ENCODE data around the gene COL1A1.
A peak's percentile ranks its signal among the peaks of the same experiment; 100 is the strongest.

The COL1A1 gene

DNA sequence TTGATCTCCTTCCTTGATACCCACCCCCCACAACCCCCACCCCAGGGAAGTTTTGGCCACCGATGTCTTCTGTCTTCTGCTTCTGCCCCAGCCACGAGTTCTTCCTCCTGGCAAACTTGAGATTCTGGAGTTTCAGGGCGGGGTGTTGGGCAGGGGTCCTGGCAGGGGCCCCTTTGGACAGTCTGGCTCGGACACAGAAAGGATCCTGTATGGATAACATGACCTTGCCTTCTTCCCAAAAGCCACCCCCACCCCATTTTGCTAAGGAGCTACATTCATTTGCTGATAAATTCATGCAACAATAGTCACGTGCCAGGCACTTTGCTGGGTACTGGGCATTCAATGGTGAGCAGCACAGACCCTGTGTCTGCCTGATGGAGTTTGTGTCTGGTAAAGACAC, 5.9 kb upstream of the COL1A1 start:
- TF ChIP-seq, protein P1, sequence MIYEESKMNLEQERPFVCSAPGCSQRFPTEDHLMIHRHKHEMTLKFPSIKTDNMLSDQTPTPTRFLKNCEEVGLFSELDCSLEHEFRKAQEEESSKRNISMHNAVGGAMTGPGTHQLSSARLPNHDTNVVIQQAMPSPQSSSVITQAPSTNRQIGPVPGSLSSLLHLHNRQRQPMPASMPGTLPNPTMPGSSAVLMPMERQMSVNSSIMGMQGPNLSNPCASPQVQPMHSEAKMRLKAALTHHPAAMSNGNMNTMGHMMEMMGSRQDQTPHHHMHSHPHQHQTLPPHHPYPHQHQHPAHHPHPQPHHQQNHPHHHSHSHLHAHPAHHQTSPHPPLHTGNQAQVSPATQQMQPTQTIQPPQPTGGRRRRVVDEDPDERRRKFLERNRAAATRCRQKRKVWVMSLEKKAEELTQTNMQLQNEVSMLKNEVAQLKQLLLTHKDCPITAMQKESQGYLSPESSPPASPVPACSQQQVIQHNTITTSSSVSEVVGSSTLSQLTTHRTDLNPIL (CRISPR knock-in tag; IDR thresholded peaks at IDR 0.05; ENCODE audit: low read depth) = no peak
- TF ChIP-seq SNAI2 (CRISPR knock-in tag; IDR thresholded peaks at IDR 0.05) = no peak
- no peak for TF ChIP-seq TOX (CRISPR knock-in tag; IDR thresholded peaks at IDR 0.05; ENCODE audit: borderline replicate concordance)
- no peak for TF ChIP-seq GLIS3 (CRISPR knock-in tag; IDR thresholded peaks at IDR 0.05)
- TF ChIP-seq RARB (CRISPR knock-in tag; IDR thresholded peaks at IDR 0.05) = no peak
- TF ChIP-seq TCF4 (CRISPR knock-in tag; IDR thresholded peaks at IDR 0.05; ENCODE audit: borderline replicate concordance) = 0 out of 2 replicates have a peak, but pooled peaks have one; percentile 4
- ATAC-seq = no peak

DNA sequence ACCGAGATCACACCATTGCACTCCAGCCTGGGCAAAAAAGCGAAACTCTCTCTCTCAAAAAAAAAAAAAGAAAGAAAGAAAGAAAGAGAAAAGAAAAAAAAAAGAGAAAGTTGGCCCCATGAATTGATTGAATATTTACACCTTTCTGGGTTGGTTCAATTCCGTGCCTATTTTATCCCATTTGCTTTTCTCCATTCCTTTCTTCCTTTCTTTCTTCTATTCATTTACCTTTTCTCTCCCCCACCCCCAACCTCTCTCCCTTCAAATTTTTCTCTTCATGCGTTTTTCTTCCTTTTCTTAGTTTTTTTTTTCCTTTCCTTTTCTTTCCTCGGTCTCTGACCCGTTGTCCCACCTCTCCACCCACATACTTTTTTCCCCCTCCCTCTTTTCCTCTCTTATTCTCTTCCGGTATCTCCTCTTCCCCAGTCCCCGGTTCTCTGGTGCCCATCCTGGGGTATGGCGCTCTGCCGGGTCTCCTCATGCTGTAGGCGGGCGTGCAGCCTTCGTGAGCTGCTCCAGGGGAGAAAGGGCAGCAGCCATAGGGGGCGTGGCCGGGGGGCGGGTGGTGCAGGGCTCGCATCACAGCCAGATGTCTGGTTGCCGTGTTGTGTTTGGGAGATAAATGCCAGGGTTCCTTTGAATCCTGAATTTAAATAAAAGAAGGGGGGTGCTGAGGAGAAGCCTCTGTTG, 5.3 kb upstream of the COL1A1 start:
- TF ChIP-seq ZFP3 (CRISPR knock-in tag; IDR thresholded peaks at IDR 0.05) (no peak), TCF4 (CRISPR knock-in tag; IDR thresholded peaks at IDR 0.05; ENCODE audit: borderline replicate concordance) (peak; percentile 85; the same call in 1 of the 2 replicates)
- ATAC-seq = peak; percentile 29

DNA sequence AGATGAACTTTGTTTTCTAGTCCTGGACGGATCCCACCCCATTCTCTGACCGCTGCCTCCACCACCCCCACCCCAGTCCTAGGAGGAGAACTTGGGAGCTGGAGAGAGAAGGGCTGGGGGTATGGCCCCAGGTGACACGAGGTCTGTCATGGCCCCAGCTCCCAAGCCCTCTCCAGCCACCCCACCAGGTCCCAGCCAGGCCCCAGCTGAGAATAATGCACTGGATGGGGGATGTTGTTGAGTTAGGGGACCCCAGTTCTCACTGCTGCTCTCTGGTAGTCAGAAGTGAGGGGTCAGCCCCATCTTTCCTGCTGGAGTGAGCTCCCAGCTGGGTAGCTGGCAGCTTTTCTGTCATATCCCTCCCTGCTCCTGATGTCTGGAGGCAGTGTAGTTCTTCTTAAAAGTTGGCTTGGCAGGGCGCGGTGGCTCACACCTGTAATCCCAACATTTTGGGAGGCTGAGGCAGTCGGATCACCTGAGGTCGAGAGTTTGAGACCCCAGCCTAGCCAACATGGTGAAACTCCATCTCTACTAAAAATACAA, 4.6 kb upstream of the COL1A1 start:
- TF ChIP-seq PPARA (CRISPR knock-in tag; IDR thresholded peaks at IDR 0.05; ENCODE audit: borderline replicate concordance) (no peak), ISL1 (CRISPR knock-in tag; IDR thresholded peaks at IDR 0.05) (no peak), ZNF565 (CRISPR knock-in tag; conservative IDR thresholded peaks at IDR 0.05; ENCODE audit: low read depth) (no peak), TCF4 (CRISPR knock-in tag; IDR thresholded peaks at IDR 0.05; ENCODE audit: borderline replicate concordance) (no peak), TOX (CRISPR knock-in tag; IDR thresholded peaks at IDR 0.05; ENCODE audit: borderline replicate concordance) (no peak)
- no peak for ATAC-seq

DNA sequence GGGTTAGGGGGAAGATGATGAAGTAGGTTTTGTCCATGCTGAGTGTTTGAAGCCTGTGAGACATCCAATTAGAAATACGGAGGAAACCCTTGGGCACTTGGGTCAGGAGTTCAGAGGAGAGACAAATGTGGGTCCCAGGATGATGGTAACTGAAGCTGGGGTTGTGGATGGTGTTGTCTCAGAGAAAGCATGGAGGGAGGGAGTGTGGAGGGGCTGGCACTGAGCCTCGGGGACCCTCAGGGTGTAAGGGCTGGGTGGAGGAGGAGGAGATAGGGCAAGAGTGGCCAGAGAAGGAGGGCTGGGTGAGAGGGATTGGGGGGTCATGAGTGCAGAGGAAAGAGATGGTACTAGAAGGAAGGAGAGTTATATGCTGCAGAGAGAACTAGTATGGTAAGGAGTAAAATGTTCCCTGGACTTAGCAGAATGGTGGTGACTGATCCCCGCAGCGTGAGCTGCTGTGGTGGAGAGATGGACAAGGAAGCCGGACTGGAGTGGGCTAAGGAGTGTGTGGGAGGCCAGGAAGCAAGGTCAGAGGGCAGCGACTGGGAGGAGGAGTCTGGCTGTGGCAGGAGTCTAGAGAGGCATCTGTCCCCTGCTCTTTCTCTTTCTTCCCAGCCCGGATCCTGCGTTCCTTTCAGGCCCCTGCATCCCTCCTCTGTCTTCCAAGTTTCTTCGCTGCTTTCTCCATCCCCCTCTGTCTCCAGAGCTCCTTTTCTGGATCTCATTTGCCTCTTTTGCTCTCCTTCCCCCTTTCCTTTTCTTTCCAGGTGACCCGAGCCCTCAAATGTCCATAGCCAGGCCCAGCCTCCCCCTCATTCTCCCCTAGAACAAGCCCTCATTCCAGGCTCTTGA, 3.9 kb upstream of the COL1A1 start:
- TF ChIP-seq ZNF70 (CRISPR knock-in tag; IDR thresholded peaks at IDR 0.05) (no peak), TOX (CRISPR knock-in tag; IDR thresholded peaks at IDR 0.05; ENCODE audit: borderline replicate concordance) (no peak), ZC3H10 (CRISPR knock-in tag; IDR thresholded peaks at IDR 0.05) (no peak), RARB (CRISPR knock-in tag; IDR thresholded peaks at IDR 0.05) (no peak), ZNF8 (CRISPR knock-in tag; IDR thresholded peaks at IDR 0.05) (no peak), CSDC2 (CRISPR knock-in tag; IDR thresholded peaks at IDR 0.05) (no peak), ARNTL (CRISPR knock-in tag; IDR thresholded peaks at IDR 0.05; ENCODE audit: borderline replicate concordance, low read depth) (no peak), GLIS3 (CRISPR knock-in tag; IDR thresholded peaks at IDR 0.05) (no peak), SNAI2 (CRISPR knock-in tag; IDR thresholded peaks at IDR 0.05) (no peak), ZFP30 (CRISPR knock-in tag; IDR thresholded peaks at IDR 0.05) (no peak), ZFP3 (CRISPR knock-in tag; IDR thresholded peaks at IDR 0.05) (no peak), BACH2 (CRISPR knock-in tag; IDR thresholded peaks at IDR 0.05; ENCODE audit: borderline replicate concordance) (no peak), ESRRG (CRISPR knock-in tag; IDR thresholded peaks at IDR 0.05) (no peak), ISL1 (CRISPR knock-in tag; IDR thresholded peaks at IDR 0.05) (no peak), ZNF565 (CRISPR knock-in tag; conservative IDR thresholded peaks at IDR 0.05; ENCODE audit: low read depth) (no peak), PPARA (CRISPR knock-in tag; IDR thresholded peaks at IDR 0.05; ENCODE audit: borderline replicate concordance) (no peak)
- TF ChIP-seq, protein P2, sequence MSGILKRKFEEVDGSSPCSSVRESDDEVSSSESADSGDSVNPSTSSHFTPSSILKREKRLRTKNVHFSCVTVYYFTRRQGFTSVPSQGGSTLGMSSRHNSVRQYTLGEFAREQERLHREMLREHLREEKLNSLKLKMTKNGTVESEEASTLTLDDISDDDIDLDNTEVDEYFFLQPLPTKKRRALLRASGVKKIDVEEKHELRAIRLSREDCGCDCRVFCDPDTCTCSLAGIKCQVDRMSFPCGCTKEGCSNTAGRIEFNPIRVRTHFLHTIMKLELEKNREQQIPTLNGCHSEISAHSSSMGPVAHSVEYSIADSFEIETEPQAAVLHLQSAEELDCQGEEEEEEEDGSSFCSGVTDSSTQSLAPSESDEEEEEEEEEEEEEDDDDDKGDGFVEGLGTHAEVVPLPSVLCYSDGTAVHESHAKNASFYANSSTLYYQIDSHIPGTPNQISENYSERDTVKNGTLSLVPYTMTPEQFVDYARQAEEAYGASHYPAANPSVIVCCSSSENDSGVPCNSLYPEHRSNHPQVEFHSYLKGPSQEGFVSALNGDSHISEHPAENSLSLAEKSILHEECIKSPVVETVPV (CRISPR knock-in tag; IDR thresholded peaks at IDR 0.05) = no peak
- TF ChIP-seq, protein P3, sequence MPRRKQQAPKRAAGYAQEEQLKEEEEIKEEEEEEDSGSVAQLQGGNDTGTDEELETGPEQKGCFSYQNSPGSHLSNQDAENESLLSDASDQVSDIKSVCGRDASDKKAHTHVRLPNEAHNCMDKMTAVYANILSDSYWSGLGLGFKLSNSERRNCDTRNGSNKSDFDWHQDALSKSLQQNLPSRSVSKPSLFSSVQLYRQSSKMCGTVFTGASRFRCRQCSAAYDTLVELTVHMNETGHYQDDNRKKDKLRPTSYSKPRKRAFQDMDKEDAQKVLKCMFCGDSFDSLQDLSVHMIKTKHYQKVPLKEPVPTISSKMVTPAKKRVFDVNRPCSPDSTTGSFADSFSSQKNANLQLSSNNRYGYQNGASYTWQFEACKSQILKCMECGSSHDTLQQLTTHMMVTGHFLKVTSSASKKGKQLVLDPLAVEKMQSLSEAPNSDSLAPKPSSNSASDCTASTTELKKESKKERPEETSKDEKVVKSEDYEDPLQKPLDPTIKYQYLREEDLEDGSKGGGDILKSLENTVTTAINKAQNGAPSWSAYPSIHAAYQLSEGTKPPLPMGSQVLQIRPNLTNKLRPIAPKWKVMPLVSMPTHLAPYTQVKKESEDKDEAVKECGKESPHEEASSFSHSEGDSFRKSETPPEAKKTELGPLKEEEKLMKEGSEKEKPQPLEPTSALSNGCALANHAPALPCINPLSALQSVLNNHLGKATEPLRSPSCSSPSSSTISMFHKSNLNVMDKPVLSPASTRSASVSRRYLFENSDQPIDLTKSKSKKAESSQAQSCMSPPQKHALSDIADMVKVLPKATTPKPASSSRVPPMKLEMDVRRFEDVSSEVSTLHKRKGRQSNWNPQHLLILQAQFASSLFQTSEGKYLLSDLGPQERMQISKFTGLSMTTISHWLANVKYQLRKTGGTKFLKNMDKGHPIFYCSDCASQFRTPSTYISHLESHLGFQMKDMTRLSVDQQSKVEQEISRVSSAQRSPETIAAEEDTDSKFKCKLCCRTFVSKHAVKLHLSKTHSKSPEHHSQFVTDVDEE (CRISPR knock-in tag; IDR thresholded peaks at IDR 0.05) = no peak
- TF ChIP-seq, protein P4, sequence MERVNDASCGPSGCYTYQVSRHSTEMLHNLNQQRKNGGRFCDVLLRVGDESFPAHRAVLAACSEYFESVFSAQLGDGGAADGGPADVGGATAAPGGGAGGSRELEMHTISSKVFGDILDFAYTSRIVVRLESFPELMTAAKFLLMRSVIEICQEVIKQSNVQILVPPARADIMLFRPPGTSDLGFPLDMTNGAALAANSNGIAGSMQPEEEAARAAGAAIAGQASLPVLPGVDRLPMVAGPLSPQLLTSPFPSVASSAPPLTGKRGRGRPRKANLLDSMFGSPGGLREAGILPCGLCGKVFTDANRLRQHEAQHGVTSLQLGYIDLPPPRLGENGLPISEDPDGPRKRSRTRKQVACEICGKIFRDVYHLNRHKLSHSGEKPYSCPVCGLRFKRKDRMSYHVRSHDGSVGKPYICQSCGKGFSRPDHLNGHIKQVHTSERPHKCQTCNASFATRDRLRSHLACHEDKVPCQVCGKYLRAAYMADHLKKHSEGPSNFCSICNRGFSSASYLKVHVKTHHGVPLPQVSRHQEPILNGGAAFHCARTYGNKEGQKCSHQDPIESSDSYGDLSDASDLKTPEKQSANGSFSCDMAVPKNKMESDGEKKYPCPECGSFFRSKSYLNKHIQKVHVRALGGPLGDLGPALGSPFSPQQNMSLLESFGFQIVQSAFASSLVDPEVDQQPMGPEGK (CRISPR knock-in tag; IDR thresholded peaks at IDR 0.05; ENCODE audit: borderline replicate concordance) = no peak
- TF ChIP-seq, protein P5, sequence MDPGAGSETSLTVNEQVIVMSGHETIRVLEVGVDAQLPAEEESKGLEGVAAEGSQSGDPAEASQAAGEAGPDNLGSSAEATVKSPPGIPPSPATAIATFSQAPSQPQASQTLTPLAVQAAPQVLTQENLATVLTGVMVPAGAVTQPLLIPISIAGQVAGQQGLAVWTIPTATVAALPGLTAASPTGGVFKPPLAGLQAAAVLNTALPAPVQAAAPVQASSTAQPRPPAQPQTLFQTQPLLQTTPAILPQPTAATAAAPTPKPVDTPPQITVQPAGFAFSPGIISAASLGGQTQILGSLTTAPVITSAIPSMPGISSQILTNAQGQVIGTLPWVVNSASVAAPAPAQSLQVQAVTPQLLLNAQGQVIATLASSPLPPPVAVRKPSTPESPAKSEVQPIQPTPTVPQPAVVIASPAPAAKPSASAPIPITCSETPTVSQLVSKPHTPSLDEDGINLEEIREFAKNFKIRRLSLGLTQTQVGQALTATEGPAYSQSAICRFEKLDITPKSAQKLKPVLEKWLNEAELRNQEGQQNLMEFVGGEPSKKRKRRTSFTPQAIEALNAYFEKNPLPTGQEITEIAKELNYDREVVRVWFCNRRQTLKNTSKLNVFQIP (CRISPR knock-in tag; IDR thresholded peaks at IDR 0.05; ENCODE audit: borderline replicate concordance, low read depth) = no peak
- no peak for ATAC-seq

Measured in SK-N-SH treated with all-trans-retinoic acid at 6 μM for 48 hours (cell line).